Endodermal cell (in vitro differentiated cells): Measurements from ENCODE around the gene CHDH. TPM values are rescaled to one million over a fixed set of nuclear protein-coding genes. Genes with fewer than 3 reads are reported as not detected.
A peak's percentile ranks its signal among the peaks of the same experiment; 100 is the strongest.

Source experiments
- DNase-seq: peaks from one replicate; pipeline ENCODE4 v3.0.0-alpha.2; 2017
- H3K27ac ChIP-seq: 2 replicates; pipeline ENCODE4 v1.5.1; 2013; ENCODE audit warnings: mild to moderate bottlenecking, low read depth, low read length, moderate library complexity
- H3K27me3 ChIP-seq: 2 replicates; pipeline ENCODE4 v1.6.1; 2013; ENCODE audit warnings: mild to moderate bottlenecking, low read length, moderate library complexity; ENCODE audit not compliant: insufficient read depth, control insufficient read depth, poor library complexity, severe bottlenecking
- H3K36me3 ChIP-seq: 2 replicates; pipeline ENCODE4 v1.7.0; 2013; ENCODE audit warnings: mild to moderate bottlenecking, low read length, moderate library complexity; ENCODE audit not compliant: control insufficient read depth, insufficient read depth
- H3K4me1 ChIP-seq: one replicate; pipeline ENCODE4 v1.7.0; 2013; ENCODE audit warnings: low read length; ENCODE audit not compliant: control insufficient read depth, insufficient read depth
- H3K4me3 ChIP-seq: 2 replicates; pipeline ENCODE4 v1.5.1; 2013; ENCODE audit warnings: mild to moderate bottlenecking, low read length, moderate library complexity
- H3K9ac ChIP-seq: 2 replicates; pipeline ENCODE4 v1.6.1; 2013; ENCODE audit warnings: mild to moderate bottlenecking, low read length, moderate library complexity; ENCODE audit not compliant: poor library complexity, severe bottlenecking; ENCODE audit errors: extremely low read depth
- H3K9me3 ChIP-seq: 2 replicates; pipeline ENCODE4 v1.6.1; 2013; ENCODE audit warnings: mild to moderate bottlenecking, low read length, moderate library complexity; ENCODE audit not compliant: control insufficient read depth
- H3K27ac Mint-ChIP-seq: 2 replicates; pipeline ENCODE4 v1.8.0; 2020; ENCODE audit warnings: mixed read lengths
- H3K27me3 Mint-ChIP-seq: 2 replicates; pipeline ENCODE4 v1.8.0; 2021; ENCODE audit warnings: mild to moderate bottlenecking, mixed read lengths; ENCODE audit not compliant: insufficient read depth
- H3K36me3 Mint-ChIP-seq: 2 replicates; pipeline ENCODE4 v1.8.0; 2020; ENCODE audit warnings: low read depth, mixed read lengths
- H3K4me1 Mint-ChIP-seq: 2 replicates; pipeline ENCODE4 v1.8.0; 2020; ENCODE audit warnings: mixed read lengths
- H3K4me3 Mint-ChIP-seq: 2 replicates; pipeline ENCODE4 v1.8.0; 2020; ENCODE audit warnings: mild to moderate bottlenecking, moderate library complexity, mixed read lengths
- H3K9me3 Mint-ChIP-seq: 2 replicates; pipeline ENCODE4 v1.8.0; 2020; ENCODE audit warnings: mild to moderate bottlenecking, mixed read lengths
- WGBS, 2 experiments: methylation state at CpG; one replicate each; pipeline versions ENCODE4 v1.1.5 to v1.1.7; 2013; ENCODE audit warnings: missing lambda C conversion rate in 2 of 2, mixed read lengths in 1 of 2; ENCODE audit not compliant: insufficient coverage in 1 of 2, insufficient read length in 1 of 2; 5-methylcytosine and 5-hydroxymethylcytosine counted together
- total RNA-seq, 2 donors: library from RNA; stranded (reverse); fragmentation: NEBNext Ultra II Directional in 1 of 2; extraction: Animal tissue kit (Norgen Biotek cat#: 25700) in 1 of 2; gene quantifications; 2 replicates in 1 of 2; 3 replicates in 1 of 2; pipeline ENCODE4 v1.2.1, GENCODE V29; 2021
- TF ChIP-seq, protein P1 (sequence below): fragments of 200-600 bp; sonication (generic); conservative IDR thresholded peaks from 2 replicates; pipeline ENCODE4 v1.5.0; 2021; ENCODE audit warnings: antibody characterized with exemption, mild to moderate bottlenecking

The CHDH gene
- total RNA-seq, 2 donors from 2014 or later: 12.7 to 21.4 TPM

DNA sequence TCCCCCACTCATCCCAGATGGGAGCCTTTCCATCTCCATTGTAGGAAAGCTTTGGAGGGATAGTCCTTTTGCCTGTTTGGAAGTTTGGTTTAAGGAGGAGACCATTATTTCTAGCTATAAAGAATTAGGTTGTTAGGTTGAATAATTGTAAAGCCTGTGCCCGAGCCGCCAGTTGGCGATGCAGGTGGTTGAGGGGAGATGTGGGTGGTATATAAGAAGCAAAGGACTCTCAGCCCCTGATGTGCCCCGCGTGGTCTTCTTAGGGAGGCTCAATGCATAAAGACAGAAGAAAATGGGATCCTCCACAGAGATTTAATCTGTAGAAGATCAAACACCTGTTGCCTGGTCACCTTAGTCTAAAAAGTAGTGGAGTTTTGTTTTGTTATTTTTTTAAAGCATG lies 55.7 kb downstream of the CHDH start:
- no peak overlapping the region for H3K4me3 Mint-ChIP-seq
- no peaks in the 10 kb centered on the region for H3K36me3 Mint-ChIP-seq
- WGBS, 2 experiments: 96 to 97% methylated on average over 5 of the region's 5 CpGs
- no peak for DNase-seq
- H3K4me1 Mint-ChIP-seq: peaks cover 5% of the 10 kb centered on the region
- no peak overlapping the region for H3K27ac Mint-ChIP-seq
- Histone ChIP-seq H3K4me3 (no peak overlapping the region), H3K36me3 (no peaks in the 10 kb centered on the region), H3K9me3 (no peaks in the 10 kb centered on the region), H3K9ac (no peak overlapping the region), H3K27ac (no peak overlapping the region), H3K27me3 (no peaks in the 10 kb centered on the region), H3K4me1 (no peaks in the 10 kb centered on the region)
- H3K9me3 Mint-ChIP-seq: no peaks in the 10 kb centered on the region
- H3K27me3 Mint-ChIP-seq: peaks cover 13% of the 10 kb centered on the region
- TF ChIP-seq, protein P1, sequence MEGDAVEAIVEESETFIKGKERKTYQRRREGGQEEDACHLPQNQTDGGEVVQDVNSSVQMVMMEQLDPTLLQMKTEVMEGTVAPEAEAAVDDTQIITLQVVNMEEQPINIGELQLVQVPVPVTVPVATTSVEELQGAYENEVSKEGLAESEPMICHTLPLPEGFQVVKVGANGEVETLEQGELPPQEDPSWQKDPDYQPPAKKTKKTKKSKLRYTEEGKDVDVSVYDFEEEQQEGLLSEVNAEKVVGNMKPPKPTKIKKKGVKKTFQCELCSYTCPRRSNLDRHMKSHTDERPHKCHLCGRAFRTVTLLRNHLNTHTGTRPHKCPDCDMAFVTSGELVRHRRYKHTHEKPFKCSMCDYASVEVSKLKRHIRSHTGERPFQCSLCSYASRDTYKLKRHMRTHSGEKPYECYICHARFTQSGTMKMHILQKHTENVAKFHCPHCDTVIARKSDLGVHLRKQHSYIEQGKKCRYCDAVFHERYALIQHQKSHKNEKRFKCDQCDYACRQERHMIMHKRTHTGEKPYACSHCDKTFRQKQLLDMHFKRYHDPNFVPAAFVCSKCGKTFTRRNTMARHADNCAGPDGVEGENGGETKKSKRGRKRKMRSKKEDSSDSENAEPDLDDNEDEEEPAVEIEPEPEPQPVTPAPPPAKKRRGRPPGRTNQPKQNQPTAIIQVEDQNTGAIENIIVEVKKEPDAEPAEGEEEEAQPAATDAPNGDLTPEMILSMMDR: no peak

DNA sequence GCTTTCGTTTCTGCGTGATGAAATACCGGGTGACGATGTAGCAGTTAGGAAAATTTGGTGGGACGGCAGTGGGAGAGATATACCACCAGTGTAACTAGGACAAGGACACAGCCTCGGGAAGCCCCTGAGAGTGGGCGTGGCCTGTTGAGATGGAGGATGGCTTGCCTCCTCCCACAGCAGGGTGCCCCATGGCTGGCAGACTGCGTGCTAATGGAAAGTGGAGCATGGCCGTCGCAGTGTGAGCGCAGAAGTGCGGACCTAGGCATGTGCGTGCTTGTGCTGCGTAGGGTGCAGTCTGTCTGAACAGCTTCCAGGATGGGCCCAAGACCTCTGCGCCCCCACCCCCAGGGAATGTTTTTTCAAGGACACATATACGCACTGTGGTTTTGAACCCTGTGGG lies 56.8 kb downstream of the CHDH start:
- H3K27me3 Mint-ChIP-seq: peaks cover 13% of the 10 kb centered on the region
- Histone ChIP-seq H3K4me3 (no peak overlapping the region), H3K27me3 (no peaks in the 10 kb centered on the region), H3K27ac (no peak overlapping the region), H3K9me3 (no peaks in the 10 kb centered on the region), H3K9ac (no peak overlapping the region), H3K36me3 (no peaks in the 10 kb centered on the region), H3K4me1 (no peaks in the 10 kb centered on the region)
- no peak overlapping the region for H3K4me3 Mint-ChIP-seq
- H3K27ac Mint-ChIP-seq: no peak overlapping the region
- no peaks in the 10 kb centered on the region for H3K9me3 Mint-ChIP-seq
- peaks cover 5% of the 10 kb centered on the region for H3K4me1 Mint-ChIP-seq
- TF ChIP-seq, protein P1: no peak
- no peaks in the 10 kb centered on the region for H3K36me3 Mint-ChIP-seq
- WGBS, 2 experiments: 92 to 93% methylated on average over 14 to 16 of the region's 16 CpGs
- no peak for DNase-seq

DNA sequence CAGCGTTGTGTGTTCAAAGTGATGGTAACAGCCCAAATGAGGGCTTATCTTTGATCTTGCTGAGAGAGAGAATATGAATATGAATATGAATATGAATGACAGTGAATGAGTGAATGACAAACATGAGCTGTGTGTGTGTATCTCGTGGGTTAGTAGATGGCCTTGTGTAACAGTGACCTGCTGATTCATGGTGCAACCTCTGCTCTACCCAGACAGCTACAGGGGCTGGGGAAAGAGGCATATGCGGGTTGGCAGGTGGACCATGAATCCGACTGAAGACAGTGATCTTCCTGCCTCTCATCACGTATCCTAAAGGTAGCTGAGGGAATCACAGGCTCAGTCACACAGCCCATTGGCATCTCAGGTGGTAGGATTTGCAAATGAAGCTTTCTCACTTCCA lies 58.2 kb downstream of the CHDH start:
- TF ChIP-seq, protein P1: peak; percentile 31
- Histone ChIP-seq H3K4me3 (no peak overlapping the region), H3K27ac (no peak overlapping the region)

More for the DNA sequence above, 58.2 kb downstream of the CHDH start:
- Mint-ChIP-seq H3K4me3 (no peak overlapping the region), H3K27me3 (peaks cover 16% of the 10 kb centered on the region), H3K4me1 (peaks cover 5% of the 10 kb centered on the region), H3K36me3 (no peaks in the 10 kb centered on the region), H3K27ac (no peak overlapping the region), H3K9me3 (no peaks in the 10 kb centered on the region)
- H3K9me3 ChIP-seq: no peaks in the 10 kb centered on the region
- H3K4me1 ChIP-seq: no peaks in the 10 kb centered on the region
- DNase-seq: no peak
- 76 to 85% methylated on average over 5 of the region's 5 CpGs for WGBS, 2 experiments
- no peaks in the 10 kb centered on the region for H3K27me3 ChIP-seq
- H3K36me3 ChIP-seq: no peaks in the 10 kb centered on the region
- H3K9ac ChIP-seq: no peak overlapping the region
